CD4-positive, alpha-beta T cell treated with Interleukin-10 for 1 hour (primary cell): ENCODE results near the gene PER2.

Source experiments
- DNase-seq: peaks from one replicate; pipeline ENCODE4 v3.0.0-alpha.2; 2020

Gene PER2

GRCh38 chr2:238226698-238227586 is 61.5 kb downstream of the PER2 start:
- no peak for DNase-seq

GRCh38 chr2:238225911-238226697 is 62.3 kb downstream of the PER2 start:
- DNase-seq, result no peak

- no peak for DNase-seq
Observed at GRCh38 chr2:238225121-238225520, 63.3 kb downstream of the PER2 start.

- no peak for DNase-seq
Observed at GRCh38 chr2:238224356-238225035, 63.9 kb downstream of the PER2 start.

GRCh38 chr2:238220892-238221521 is 67.4 kb downstream of the PER2 start:
- no peak for DNase-seq

- DNase-seq, result no peak
Observed at GRCh38 chr2:238220274-238220891, 68.0 kb downstream of the PER2 start.

- DNase-seq, result no peak
Observed at GRCh38 chr2:238216651-238217184, 71.7 kb downstream of the PER2 start.

GRCh38 chr2:238207006-238207405 is 81.4 kb downstream of the PER2 start:
- DNase-seq, result no peak

- DNase-seq, result no peak
Observed at GRCh38 chr2:238203973-238204683, 84.3 kb downstream of the PER2 start.

GRCh38 chr2:238203094-238203972 is 85.1 kb downstream of the PER2 start, which contains the start of gene ILKAP:
Gene ILKAP (minus strand): TSS chr2:238203695. CDS start chr2:238203553, 142 bp downstream.
- peak; percentile 92 for DNase-seq

GRCh38 chr2:238202326-238203093 is 85.9 kb downstream of the PER2 start:
- peak; percentile 32 for DNase-seq
